Bronchial epithelial cell (primary cell): ENCODE results near the gene XIST. TPM values are rescaled to one million over a fixed set of nuclear protein-coding genes. Genes with fewer than 3 reads are reported as not detected.

ENCODE experiments used
- DNase-seq: peaks from one replicate; pipeline ENCODE4 v3.0.0-alpha.2; 2010; ENCODE audit warnings: low read depth
- FAIRE-seq: peaks from 2 replicates; lab custom pipeline; 2011; peaks lifted over from hg19 to GRCh38; lab: Jason Lieb, UNC
- H3K27me3 ChIP-seq: 2 replicates; pipeline ENCODE4 v1.5.1; 2011; ENCODE audit warnings: low read length; ENCODE audit not compliant: control insufficient read depth, insufficient read depth
- H3K36me3 ChIP-seq: 2 replicates; pipeline ENCODE4 v1.5.1; 2011; ENCODE audit warnings: low read length; ENCODE audit not compliant: control insufficient read depth, insufficient read depth
- H3K4me3 ChIP-seq: 2 replicates; pipeline ENCODE4 v1.5.1; 2011; ENCODE audit warnings: mild to moderate bottlenecking, low read depth, low read length, control low read depth
- total RNA-seq: library from RNA; depleted of rRNA; stranded (reverse); fragments of >200 nt; gene quantifications from 2 replicates; pipeline ENCODE4 v1.2.1, GENCODE V29; 2014
- TF ChIP-seq, protein P1 (sequence below): IDR thresholded peaks from 2 replicates; pipeline ENCODE4 v1.5.1; 2011; ENCODE audit warnings: mild to moderate bottlenecking, moderate library complexity, low read length, control low read depth, inconsistent platforms; ENCODE audit not compliant: insufficient read depth, severe bottlenecking

The XIST gene
- total RNA-seq, 1 donor from 2014 or later, result 0.26 TPM

DNA sequence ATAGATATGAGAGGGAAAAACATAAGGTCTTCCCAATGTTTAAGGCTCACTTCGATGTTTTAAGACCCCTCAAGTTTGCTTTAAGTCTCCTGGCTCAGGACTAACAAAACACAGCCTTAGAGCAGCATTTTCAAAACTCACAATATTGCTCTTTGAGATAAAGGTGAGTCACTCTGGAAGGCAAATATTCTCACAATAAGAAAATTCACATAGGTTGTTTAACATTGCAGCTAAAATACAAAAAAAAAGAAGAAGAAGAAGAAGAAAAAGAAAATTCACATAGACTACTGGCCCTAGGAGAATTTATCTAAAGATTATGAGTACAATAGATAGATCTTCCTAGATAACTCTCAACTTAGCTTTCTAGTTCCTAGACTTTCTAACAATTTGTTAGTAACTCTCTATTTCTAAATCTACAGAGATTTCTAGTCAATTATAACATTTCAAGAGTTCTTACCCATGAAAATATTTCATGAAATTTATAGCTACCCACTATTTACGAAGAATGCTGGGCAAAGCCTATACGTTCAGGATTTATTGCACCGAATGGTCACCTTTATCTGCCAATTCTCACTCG, 22.5 kb downstream of the XIST start:
- Histone ChIP-seq H3K27me3 (no peaks in the 10 kb centered on the region), H3K4me3 (no peak overlapping the region), H3K36me3 (no peaks in the 10 kb centered on the region)
- TF ChIP-seq, protein P1, sequence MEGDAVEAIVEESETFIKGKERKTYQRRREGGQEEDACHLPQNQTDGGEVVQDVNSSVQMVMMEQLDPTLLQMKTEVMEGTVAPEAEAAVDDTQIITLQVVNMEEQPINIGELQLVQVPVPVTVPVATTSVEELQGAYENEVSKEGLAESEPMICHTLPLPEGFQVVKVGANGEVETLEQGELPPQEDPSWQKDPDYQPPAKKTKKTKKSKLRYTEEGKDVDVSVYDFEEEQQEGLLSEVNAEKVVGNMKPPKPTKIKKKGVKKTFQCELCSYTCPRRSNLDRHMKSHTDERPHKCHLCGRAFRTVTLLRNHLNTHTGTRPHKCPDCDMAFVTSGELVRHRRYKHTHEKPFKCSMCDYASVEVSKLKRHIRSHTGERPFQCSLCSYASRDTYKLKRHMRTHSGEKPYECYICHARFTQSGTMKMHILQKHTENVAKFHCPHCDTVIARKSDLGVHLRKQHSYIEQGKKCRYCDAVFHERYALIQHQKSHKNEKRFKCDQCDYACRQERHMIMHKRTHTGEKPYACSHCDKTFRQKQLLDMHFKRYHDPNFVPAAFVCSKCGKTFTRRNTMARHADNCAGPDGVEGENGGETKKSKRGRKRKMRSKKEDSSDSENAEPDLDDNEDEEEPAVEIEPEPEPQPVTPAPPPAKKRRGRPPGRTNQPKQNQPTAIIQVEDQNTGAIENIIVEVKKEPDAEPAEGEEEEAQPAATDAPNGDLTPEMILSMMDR, result no peak
- DNase-seq (no peak), FAIRE-seq (no peak)

DNA sequence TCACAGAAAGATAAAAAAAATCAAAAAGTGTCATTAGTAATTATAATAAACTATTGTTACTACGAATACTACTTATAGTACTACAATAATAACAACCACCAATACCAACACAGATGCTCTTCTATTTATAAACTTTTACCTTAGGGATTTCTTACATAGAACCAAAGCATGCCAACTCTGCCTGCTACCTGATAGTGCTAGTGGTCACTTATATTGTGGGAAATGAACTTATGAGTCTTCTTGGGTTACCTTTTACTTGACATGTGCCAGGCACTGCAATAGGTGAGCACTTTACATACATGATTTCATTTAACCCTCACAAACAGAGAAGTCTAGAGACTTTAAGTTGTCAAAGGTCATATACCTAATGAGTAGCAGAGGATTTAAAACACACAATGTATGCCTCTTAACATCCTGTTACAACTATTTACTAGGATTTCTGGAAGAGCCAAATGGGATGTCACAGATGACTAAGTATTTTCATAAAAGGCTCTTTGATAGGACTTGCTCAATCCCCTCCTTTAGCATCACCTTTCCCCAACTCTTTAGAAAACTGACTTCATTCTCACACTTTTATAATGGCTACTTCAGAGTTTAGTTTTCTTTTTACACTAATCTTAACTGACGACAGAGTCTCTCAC, 24.3 kb downstream of the XIST start:
- H3K27me3 ChIP-seq, result no peaks in the 10 kb centered on the region
- TF ChIP-seq, protein P1, result no peak
- DNase-seq (no peak), FAIRE-seq (no peak)
- no peak overlapping the region for H3K4me3 ChIP-seq
- no peaks in the 10 kb centered on the region for H3K36me3 ChIP-seq

DNA sequence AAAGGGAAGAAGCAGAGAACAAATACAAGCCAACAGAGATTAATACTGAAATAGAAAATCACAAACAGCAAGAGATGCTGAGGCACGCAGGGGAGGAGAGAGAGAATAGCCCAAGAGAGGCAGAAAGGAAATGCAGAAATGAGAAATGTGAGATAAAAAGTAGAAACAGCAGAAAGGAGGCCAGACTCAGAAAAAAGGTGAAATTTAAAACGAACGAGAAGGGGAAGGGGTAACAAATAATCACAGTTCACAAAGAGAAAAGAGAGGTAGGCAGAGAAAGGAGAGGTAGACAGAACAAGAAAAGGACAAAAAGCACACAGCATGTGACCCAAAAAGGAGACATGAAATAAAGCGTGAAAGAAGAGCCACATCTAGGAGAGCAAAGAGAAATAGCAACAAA, 25.1 kb downstream of the XIST start:
- H3K36me3 ChIP-seq, result no peaks in the 10 kb centered on the region
- TF ChIP-seq, protein P1, result no peak
- H3K4me3 ChIP-seq, result no peak overlapping the region
- DNase-seq (no peak), FAIRE-seq (no peak)
- no peaks in the 10 kb centered on the region for H3K27me3 ChIP-seq

DNA sequence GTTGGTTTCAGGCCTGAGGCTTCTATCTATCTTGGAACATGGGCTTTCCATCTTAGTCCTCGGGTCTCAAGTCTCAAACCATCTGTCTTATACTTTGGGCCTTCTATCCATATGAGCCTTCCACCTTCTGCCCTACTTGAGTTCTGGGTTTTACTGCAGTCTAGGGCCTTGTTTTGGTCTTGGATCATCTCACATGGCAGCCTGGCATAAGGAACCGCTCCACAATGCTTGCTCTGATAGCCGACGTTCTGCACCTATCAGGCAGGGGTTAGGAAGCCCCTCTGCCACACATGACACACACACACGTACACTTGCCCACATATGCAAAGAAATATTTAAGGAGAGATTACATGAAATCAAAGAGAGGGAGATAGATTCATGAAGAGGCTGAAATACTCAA, 25.5 kb downstream of the XIST start:
- Histone ChIP-seq H3K27me3 (no peaks in the 10 kb centered on the region), H3K4me3 (no peak overlapping the region), H3K36me3 (no peaks in the 10 kb centered on the region)
- no peak for FAIRE-seq
- no peak for DNase-seq
- TF ChIP-seq, protein P1, result no peak

DNA sequence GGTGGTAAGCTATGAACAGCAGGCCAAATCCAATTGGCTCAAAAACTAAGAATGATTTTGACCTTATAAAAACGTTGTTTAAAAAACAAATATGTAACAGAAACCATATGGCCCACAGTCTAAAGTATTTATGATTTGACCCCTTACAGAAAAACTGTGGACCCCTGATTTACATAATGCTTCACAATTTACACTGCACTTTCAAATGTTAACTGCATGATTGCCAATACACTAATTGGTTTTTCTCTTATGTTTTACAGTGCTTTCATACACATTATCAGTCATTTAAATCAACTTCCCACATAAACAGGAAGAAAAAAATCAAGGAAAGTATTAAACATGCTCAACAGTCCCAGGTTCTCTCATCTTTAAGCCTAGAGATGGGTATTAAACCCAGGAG, 26.9 kb downstream of the XIST start:
- no peak for DNase-seq
- no peaks in the 10 kb centered on the region for H3K36me3 ChIP-seq
- FAIRE-seq, result no peak

More for the DNA sequence above, 26.9 kb downstream of the XIST start:
- Histone ChIP-seq H3K27me3 (no peaks in the 10 kb centered on the region), H3K4me3 (no peak overlapping the region)
- TF ChIP-seq, protein P1, result no peak
